ENCODE results near the gene MPZL2. TPM values are rescaled to one million over a fixed set of nuclear protein-coding genes. Genes with fewer than 3 reads are reported as not detected.

Gene MPZL2
- total RNA-seq, 1 experiment from 2014 or later: 0.26 TPM

DNA sequence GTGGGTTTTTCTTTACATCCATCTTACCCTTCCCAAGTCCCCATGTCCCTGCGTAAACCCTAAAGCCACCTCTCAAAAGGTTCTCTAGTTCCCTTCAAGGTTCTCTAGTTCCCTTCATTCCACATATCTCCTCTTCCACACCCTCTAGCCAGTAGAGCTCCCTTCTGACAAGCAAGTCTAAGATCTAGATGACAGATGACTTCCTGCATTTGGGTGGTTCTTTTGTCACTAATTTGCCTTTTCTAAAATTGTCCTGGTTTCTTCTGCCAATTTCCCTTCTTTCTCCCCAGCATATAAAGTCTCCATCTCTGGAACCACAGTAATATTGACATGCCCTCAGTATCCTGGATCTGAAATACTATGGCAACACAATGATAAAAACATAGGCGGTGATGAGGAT, 48.2 kb upstream of the MPZL2 start:
- H3K27me3 ChIP-seq (ENCODE audit: insufficient read depth, low read length): no peaks in the 10 kb centered on the region
- no CpG with 5 or more reads among the region's 2 CpGs for WGBS (ENCODE audit: extremely low coverage, insufficient read length, low lambda C conversion rate)
- no peaks in the 10 kb centered on the region for H3K9me3 ChIP-seq (ENCODE audit: control insufficient read depth, low read depth, low read length)
- no peak overlapping the region for H3K4me2 ChIP-seq (ENCODE audit: insufficient read depth, insufficient read length, low read length)
- H2AFZ ChIP-seq (ENCODE audit: low read length): no peak overlapping the region
- H2BK12ac ChIP-seq (ENCODE audit: insufficient read length, low read depth, low read length): no peak overlapping the region
- H3T11ph ChIP-seq (ENCODE audit: low read length): no peak overlapping the region
- H3K4me1 Mint-ChIP-seq: peaks cover 28 to 35% of the 10 kb centered on the region in 2 experiments
- no peak overlapping the region for H2AK5ac ChIP-seq (ENCODE audit: insufficient read length, low read length)
- H3K18ac ChIP-seq (ENCODE audit: insufficient read length, low read depth, low read length): no peak overlapping the region
- H3K36me3 Mint-ChIP-seq (ENCODE audit: insufficient read depth in 1 of 3, low read depth in 3 of 3): peaks cover 0 to 2% (median 1%) of the 10 kb centered on the region in 3 experiments; a peak in 2 of 7 replicates
- TF ChIP-seq, protein P1, sequence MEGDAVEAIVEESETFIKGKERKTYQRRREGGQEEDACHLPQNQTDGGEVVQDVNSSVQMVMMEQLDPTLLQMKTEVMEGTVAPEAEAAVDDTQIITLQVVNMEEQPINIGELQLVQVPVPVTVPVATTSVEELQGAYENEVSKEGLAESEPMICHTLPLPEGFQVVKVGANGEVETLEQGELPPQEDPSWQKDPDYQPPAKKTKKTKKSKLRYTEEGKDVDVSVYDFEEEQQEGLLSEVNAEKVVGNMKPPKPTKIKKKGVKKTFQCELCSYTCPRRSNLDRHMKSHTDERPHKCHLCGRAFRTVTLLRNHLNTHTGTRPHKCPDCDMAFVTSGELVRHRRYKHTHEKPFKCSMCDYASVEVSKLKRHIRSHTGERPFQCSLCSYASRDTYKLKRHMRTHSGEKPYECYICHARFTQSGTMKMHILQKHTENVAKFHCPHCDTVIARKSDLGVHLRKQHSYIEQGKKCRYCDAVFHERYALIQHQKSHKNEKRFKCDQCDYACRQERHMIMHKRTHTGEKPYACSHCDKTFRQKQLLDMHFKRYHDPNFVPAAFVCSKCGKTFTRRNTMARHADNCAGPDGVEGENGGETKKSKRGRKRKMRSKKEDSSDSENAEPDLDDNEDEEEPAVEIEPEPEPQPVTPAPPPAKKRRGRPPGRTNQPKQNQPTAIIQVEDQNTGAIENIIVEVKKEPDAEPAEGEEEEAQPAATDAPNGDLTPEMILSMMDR (conservative IDR thresholded peaks at IDR 0.05): no peak
- H4K91ac ChIP-seq (ENCODE audit: insufficient read length, low read depth, low read length): no peak overlapping the region
- H3K4me3 Mint-ChIP-seq: no peak overlapping the region
- H3K9me3 Mint-ChIP-seq: peaks cover 0 to 2% of the 10 kb centered on the region in 2 experiments; a peak in 2 of 5 replicates
- no peak overlapping the region for H4K8ac ChIP-seq (replicated peaks; ENCODE audit: insufficient read length, low read depth, low read length)
- no peaks in the 10 kb centered on the region for H3K79me2 ChIP-seq (ENCODE audit: insufficient read depth, low read length)
- H4K5ac ChIP-seq (ENCODE audit: insufficient read length, low read depth, low read length): no peak overlapping the region
- H3K9ac ChIP-seq (ENCODE audit: extremely low read depth, insufficient read length, low read length): no peak overlapping the region
- no peak overlapping the region for H2BK120ac ChIP-seq (ENCODE audit: low read depth, low read length, poor library complexity, severe bottlenecking)
- no peak overlapping the region for H2BK20ac ChIP-seq (ENCODE audit: low read depth, low read length, poor library complexity, severe bottlenecking)
- H3K27ac Mint-ChIP-seq: no peak overlapping the region
- no peak overlapping the region for H2BK15ac ChIP-seq (ENCODE audit: low read depth, low read length)
- peaks cover 31% of the 10 kb centered on the region for H3K27me3 Mint-ChIP-seq (ENCODE audit: low read depth)
- H4K20me1 ChIP-seq (ENCODE audit: control insufficient read depth, insufficient read depth, insufficient read length): no peaks in the 10 kb centered on the region
- no peak overlapping the region for H3K14ac ChIP-seq (ENCODE audit: insufficient read depth, low read length)
- H3K56ac ChIP-seq (ENCODE audit: insufficient read length, low read depth, low read length): no peak overlapping the region
- no peak overlapping the region for H3K23ac ChIP-seq (ENCODE audit: insufficient read length, low read depth, low read length)
- H3K79me1 ChIP-seq (ENCODE audit: insufficient read depth, low read depth, low read length, poor library complexity, severe bottlenecking): no peaks in the 10 kb centered on the region
- peaks cover 9% of the 10 kb centered on the region for H3K23me2 ChIP-seq (ENCODE audit: insufficient read length, low read depth, low read length, poor library complexity, severe bottlenecking)
- H2BK5ac ChIP-seq (ENCODE audit: insufficient read length, low read length): no peak overlapping the region
- H3K4ac ChIP-seq (ENCODE audit: low read depth, low read length): no peak overlapping the region
- H3K27ac ChIP-seq (ENCODE audit: insufficient read length, low read depth, low read length): no peak overlapping the region
- no peak for DNase-seq
- peaks cover 6% of the 10 kb centered on the region; the same call in 1 of the 2 replicates for H3K4me1 ChIP-seq (ENCODE audit: insufficient read depth, low read length)

All from H9 (cell line).